HEK293 (cell line): ENCODE results near the gene RAB1B.
"Not testable (repeated sequence)": the region's sequence is repeated elsewhere in the genome, so short reads cannot be mapped to it uniquely, and the experiment has no call there.

Source experiments
- CTCF ChIA-PET: fragments of 350-600 bp; formaldehyde crosslinking; extraction: SDS; loops from one replicate; lab custom pipeline; 2021; ENCODE audit warnings: antibody characterized with exemption; lab: Yijun Ruan, JAX
- POLR2A ChIA-PET: fragments of 300-600 bp; formaldehyde crosslinking; extraction: SDS; loops from one replicate; lab custom pipeline; 2020; ENCODE audit warnings: antibody characterized with exemption, inconsistent platforms; lab: Yijun Ruan, JAX
- H3K27ac ChIP-seq: fragments of 200-500 bp; sonication (Bioruptor generic); 2 replicates; pipeline ENCODE4 v1.5.1; 2014; ENCODE audit warnings: low read depth, low read length, control low read depth, inconsistent platforms; ENCODE audit errors: extremely low read depth
- H3K36me3 ChIP-seq, 2 experiments: fragments of 200-500 bp in 1 of 2; sonication (Bioruptor generic) in 1 of 2; 1 replicate in 1 of 2; 2 replicates in 1 of 2; pipeline ENCODE4 v1.5.1; 2014 to 2017; ENCODE audit warnings: inconsistent platforms in 2 of 2, low read length in 2 of 2; ENCODE audit not compliant: control insufficient read depth in 2 of 2, insufficient read depth in 1 of 2
- H3K4me1 ChIP-seq: fragments of 200-500 bp; sonication (Bioruptor generic); 2 replicates; pipeline ENCODE4 v1.5.1; 2014; ENCODE audit warnings: mild to moderate bottlenecking, low read length, inconsistent platforms; ENCODE audit not compliant: control insufficient read depth, insufficient read depth
- H3K4me3 ChIP-seq: 2 replicates; pipeline ENCODE4 v1.5.1; 2011; ENCODE audit warnings: low read depth, mild to moderate bottlenecking, control low read depth, low read length, moderate library complexity
- H3K9me3 ChIP-seq: fragments of 200-500 bp; sonication (Bioruptor generic); 2 replicates; pipeline ENCODE4 v1.5.1; 2014; ENCODE audit warnings: low read depth, low read length, inconsistent platforms; ENCODE audit not compliant: control insufficient read depth, insufficient read depth
- BCL11B ChIP-seq: fragments of 450-650 bp; formaldehyde crosslinking; IDR thresholded peaks from 2 replicates; pipeline ENCODE4 v1.5.1; 2016; ENCODE audit warnings: low read depth, missing biosample characterization, missing genetic modification characterization
- CTCF ChIP-seq: fragments of 450-650 bp; formaldehyde crosslinking; IDR thresholded peaks from 2 replicates; pipeline ENCODE4 v1.5.1; 2016; ENCODE audit warnings: missing biosample characterization, missing genetic modification characterization
- KLF1 ChIP-seq: fragments of 450-650 bp; formaldehyde crosslinking; IDR thresholded peaks from 2 replicates; pipeline ENCODE4 v1.5.1; 2016; ENCODE audit warnings: missing biosample characterization, missing genetic modification characterization
- ZBTB1 ChIP-seq: fragments of 450-650 bp; formaldehyde crosslinking; IDR thresholded peaks from 2 replicates; pipeline ENCODE4 v1.5.1; 2016; ENCODE audit warnings: missing biosample characterization, missing genetic modification characterization
- ZBTB20 ChIP-seq: fragments of 450-650 bp; formaldehyde crosslinking; IDR thresholded peaks from 2 replicates; pipeline ENCODE4 v1.5.1; 2016; ENCODE audit warnings: missing biosample characterization, missing genetic modification characterization
- ZBTB8A ChIP-seq: fragments of 450-650 bp; formaldehyde crosslinking; IDR thresholded peaks from 2 replicates; pipeline ENCODE4 v1.5.1; 2016; ENCODE audit warnings: missing biosample characterization, missing genetic modification characterization
- ZIC2 ChIP-seq: fragments of 450-650 bp; formaldehyde crosslinking; IDR thresholded peaks from 2 replicates; pipeline ENCODE4 v1.5.1; 2016; ENCODE audit warnings: missing biosample characterization, missing genetic modification characterization
- ZNF341 ChIP-seq: fragments of 450-650 bp; formaldehyde crosslinking; IDR thresholded peaks from 2 replicates; pipeline ENCODE4; 2016; ENCODE audit warnings: low read depth, missing biosample characterization, missing genetic modification characterization
- ZNF37A ChIP-seq: fragments of 450-650 bp; IDR thresholded peaks from 2 replicates; pipeline ENCODE4 v1.5.1; 2018; ENCODE audit warnings: missing biosample characterization, missing genetic modification characterization
- ZNF830 ChIP-seq: fragments of 450-650 bp; IDR thresholded peaks from 2 replicates; pipeline ENCODE4 v1.5.0; 2018; ENCODE audit warnings: missing biosample characterization, missing genetic modification characterization, low read depth, mild to moderate bottlenecking, moderate library complexity
- TF ChIP-seq, protein P1 (sequence below): fragments of 450-650 bp; formaldehyde crosslinking; IDR thresholded peaks from 2 replicates; pipeline ENCODE4 v1.5.1; 2016; ENCODE audit warnings: missing biosample characterization, missing genetic modification characterization, low read depth
- TF ChIP-seq, protein P2 (sequence below): fragments of 450-650 bp; formaldehyde crosslinking; IDR thresholded peaks from 2 replicates; pipeline ENCODE4 v1.5.1; 2017; ENCODE audit warnings: missing biosample characterization, mild to moderate bottlenecking, missing genetic modification characterization, moderate library complexity
- TF ChIP-seq, protein P3 (sequence below): fragments of 450-650 bp; formaldehyde crosslinking; IDR thresholded peaks from 2 replicates; pipeline ENCODE4 v1.5.1; 2016; ENCODE audit warnings: missing biosample characterization, missing genetic modification characterization

Gene RAB1B

GRCh38 chr11:66275984-66276612 is 7.7 kb downstream of the RAB1B start:
- H3K4me1 ChIP-seq, result no peaks in the 10 kb centered on the region
- ChIA-PET CTCF (interaction anchor here (0.6 kb wide), 1 partner anchor 163 kb away, joined by 3 read pairs; the partner anchor contains the start of gene MRPL11), POLR2A (no interaction called here)
- H3K9me3 ChIP-seq, result no peaks in the 10 kb centered on the region
- H3K36me3 ChIP-seq, result peaks cover 0 to 51% of the 10 kb centered on the region in 2 experiments; a peak in 2 of 3 replicates
- TF ChIP-seq ZNF37A (tag by site-specific recombination) (no peak), ZNF341 (tag by site-specific recombination) (peak; percentile 85)
- TF ChIP-seq, protein P1, sequence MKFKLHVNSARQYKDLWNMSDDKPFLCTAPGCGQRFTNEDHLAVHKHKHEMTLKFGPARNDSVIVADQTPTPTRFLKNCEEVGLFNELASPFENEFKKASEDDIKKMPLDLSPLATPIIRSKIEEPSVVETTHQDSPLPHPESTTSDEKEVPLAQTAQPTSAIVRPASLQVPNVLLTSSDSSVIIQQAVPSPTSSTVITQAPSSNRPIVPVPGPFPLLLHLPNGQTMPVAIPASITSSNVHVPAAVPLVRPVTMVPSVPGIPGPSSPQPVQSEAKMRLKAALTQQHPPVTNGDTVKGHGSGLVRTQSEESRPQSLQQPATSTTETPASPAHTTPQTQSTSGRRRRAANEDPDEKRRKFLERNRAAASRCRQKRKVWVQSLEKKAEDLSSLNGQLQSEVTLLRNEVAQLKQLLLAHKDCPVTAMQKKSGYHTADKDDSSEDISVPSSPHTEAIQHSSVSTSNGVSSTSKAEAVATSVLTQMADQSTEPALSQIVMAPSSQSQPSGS, result no peak
- no peak overlapping the region for H3K27ac ChIP-seq
- H3K4me3 ChIP-seq, result no peak overlapping the region

DNA sequence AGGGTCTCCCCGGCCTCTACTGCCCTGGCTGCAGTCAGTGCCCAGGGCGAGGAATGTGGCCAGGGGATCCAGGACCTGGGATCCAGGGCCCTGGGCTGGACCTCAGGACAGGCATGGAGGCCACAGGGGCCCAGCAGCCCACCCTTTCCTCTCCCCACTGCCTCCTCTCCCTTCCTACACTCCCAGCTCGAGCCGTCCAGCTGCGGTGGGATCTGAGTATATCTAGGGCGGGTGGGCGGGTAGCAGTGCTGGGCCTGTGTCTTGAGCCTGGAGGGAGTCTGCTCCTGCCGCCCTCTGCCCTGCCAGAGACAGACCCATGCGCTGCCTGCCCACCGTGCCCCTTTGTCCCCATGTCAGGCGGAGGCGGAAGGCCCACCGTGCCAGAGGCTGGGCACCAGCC is 8.2 kb downstream of the RAB1B start:
- CTCF ChIA-PET, result interaction anchor here (1.0 kb wide), 1 partner anchor 35 kb away, joined by 4 read pairs; no protein-coding TSS in a partner anchor
- POLR2A ChIA-PET, result interaction anchor here (1.6 kb wide), 1 partner anchor 8 kb away, joined by 5 read pairs; the partner anchor contains the start of gene RAB1B
- H3K27ac ChIP-seq, H3K9me3 ChIP-seq, H3K4me3 ChIP-seq, H3K4me1 ChIP-seq: not testable (repeated sequence)
- H3K36me3 ChIP-seq, result peaks cover 0 to 49% of the 10 kb centered on the region in 2 experiments; a peak in 2 of 3 replicates

DNA sequence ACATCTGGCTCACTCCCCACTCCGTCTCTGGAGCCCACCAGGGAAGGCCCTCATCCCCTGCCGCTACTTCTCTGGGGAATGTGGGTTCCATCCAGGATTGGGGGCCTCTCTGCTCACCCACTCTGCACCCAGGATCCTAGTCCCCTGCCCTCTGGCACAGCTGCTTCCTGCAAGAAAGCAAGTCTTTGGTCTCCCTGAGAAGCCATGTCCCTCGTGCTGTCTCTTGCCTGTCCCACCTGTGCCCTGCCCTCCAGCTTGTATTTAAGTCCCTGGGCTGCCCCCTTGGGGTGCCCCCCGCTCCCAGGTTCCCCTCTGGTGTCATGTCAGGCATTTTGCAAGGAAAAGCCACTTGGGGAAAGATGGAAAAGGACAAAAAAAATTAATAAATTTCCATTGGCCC is 8.6 kb downstream of the RAB1B start:
- CTCF ChIA-PET, result interaction anchor here (1.0 kb wide), 1 partner anchor 35 kb away, joined by 4 read pairs; no protein-coding TSS in a partner anchor
- peaks cover 0 to 44% of the 10 kb centered on the region in 2 experiments; a peak in 1 of 3 replicates for H3K36me3 ChIP-seq
- H3K27ac ChIP-seq, H3K4me3 ChIP-seq, H3K4me1 ChIP-seq, H3K9me3 ChIP-seq: not testable (repeated sequence)
- POLR2A ChIA-PET, result interaction anchor here (1.1 to 1.6 kb wide), 2 partner anchors 9 to 12 kb away, joined by 3 to 5 read pairs; partner anchors contain the start of genes RAB1B and YIF1A

- peaks cover 0 to 38% of the 10 kb centered on the region in 2 experiments; a peak in 1 of 3 replicates for H3K36me3 ChIP-seq
- H3K27ac ChIP-seq, result no peak within 1 kb of the TSS
- ChIA-PET CTCF (interaction anchor here (1.0 kb wide), 2 partner anchors 9 to 34 kb away, joined by 3 to 4 read pairs; partner anchors contain the start of gene RAB1B), POLR2A (interaction anchor here (1.1 to 1.6 kb wide), 2 partner anchors 10 to 12 kb away, joined by 3 to 5 read pairs; partner anchors contain the start of genes RAB1B and YIF1A)
- peak within 1 kb of the TSS; percentile 27 for H3K4me3 ChIP-seq
- no peaks in the 10 kb centered on the region for H3K9me3 ChIP-seq
- H3K4me1 ChIP-seq, result no peaks in the 10 kb centered on the region
- TF ChIP-seq, protein P2, sequence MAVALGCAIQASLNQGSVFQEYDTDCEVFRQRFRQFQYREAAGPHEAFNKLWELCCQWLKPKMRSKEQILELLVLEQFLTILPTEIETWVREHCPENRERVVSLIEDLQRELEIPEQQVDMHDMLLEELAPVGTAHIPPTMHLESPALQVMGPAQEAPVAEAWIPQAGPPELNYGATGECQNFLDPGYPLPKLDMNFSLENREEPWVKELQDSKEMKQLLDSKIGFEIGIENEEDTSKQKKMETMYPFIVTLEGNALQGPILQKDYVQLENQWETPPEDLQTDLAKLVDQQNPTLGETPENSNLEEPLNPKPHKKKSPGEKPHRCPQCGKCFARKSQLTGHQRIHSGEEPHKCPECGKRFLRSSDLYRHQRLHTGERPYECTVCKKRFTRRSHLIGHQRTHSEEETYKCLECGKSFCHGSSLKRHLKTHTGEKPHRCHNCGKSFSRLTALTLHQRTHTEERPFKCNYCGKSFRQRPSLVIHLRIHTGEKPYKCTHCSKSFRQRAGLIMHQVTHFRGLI, result no peak
- TF ChIP-seq, protein P3, sequence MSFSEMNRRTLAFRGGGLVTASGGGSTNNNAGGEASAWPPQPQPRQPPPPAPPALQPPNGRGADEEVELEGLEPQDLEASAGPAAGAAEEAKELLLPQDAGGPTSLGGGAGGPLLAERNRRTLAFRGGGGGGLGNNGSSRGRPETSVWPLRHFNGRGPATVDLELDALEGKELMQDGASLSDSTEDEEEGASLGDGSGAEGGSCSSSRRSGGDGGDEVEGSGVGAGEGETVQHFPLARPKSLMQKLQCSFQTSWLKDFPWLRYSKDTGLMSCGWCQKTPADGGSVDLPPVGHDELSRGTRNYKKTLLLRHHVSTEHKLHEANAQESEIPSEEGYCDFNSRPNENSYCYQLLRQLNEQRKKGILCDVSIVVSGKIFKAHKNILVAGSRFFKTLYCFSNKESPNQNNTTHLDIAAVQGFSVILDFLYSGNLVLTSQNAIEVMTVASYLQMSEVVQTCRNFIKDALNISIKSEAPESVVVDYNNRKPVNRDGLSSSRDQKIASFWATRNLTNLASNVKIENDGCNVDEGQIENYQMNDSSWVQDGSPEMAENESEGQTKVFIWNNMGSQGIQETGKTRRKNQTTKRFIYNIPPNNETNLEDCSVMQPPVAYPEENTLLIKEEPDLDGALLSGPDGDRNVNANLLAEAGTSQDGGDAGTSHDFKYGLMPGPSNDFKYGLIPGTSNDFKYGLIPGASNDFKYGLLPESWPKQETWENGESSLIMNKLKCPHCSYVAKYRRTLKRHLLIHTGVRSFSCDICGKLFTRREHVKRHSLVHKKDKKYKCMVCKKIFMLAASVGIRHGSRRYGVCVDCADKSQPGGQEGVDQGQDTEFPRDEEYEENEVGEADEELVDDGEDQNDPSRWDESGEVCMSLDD, result peak; percentile 33; the same call in 1 of the 2 replicates
- TF ChIP-seq ZBTB8A (tag by site-specific recombination) (peak; percentile 64), ZNF830 (no peak), KLF1 (tag by site-specific recombination) (no peak), ZBTB20 (tag by site-specific recombination) (0 out of 2 replicates have a peak, but pooled peaks have one; percentile 11), CTCF (tag by site-specific recombination) (no peak), ZIC2 (tag by site-specific recombination) (0 out of 2 replicates have a peak, but pooled peaks have one; percentile 14), BCL11B (tag by site-specific recombination) (0 out of 2 replicates have a peak, but pooled peaks have one; percentile 25), ZBTB1 (tag by site-specific recombination) (no peak)
Measured at GRCh38 chr11:66277471-66278362, 9.3 kb downstream of the RAB1B start, which contains the start of gene CNIH2. Gene CNIH2 (plus strand): TSS chr11:66278175. CDS start chr11:66278457, 282 bp downstream.
